Suprapubic skin (tissue), 4 donors: ENCODE measurements around the gene SMARCE1.

Experiments
- CTCF ChIP-seq, 2 donors: fragments of 200-600 bp in 1 of 2; fragments of 450-650 bp in 1 of 2; sonication (generic) in 1 of 2; IDR thresholded peaks; one replicate each; pipeline ENCODE4 v1.5.1; 2016 to 2019; ENCODE audit warnings: antibody characterized with exemption in 2 of 2, mild to moderate bottlenecking in 1 of 2, moderate library complexity in 1 of 2
- EP300 ChIP-seq: sonication (generic); formaldehyde crosslinking; IDR thresholded peaks from one replicate; pipeline ENCODE4 v1.6.1; 2017; ENCODE audit warnings: antibody characterized with exemption
- POLR2A ChIP-seq, 2 donors: fragments of 450-650 bp; IDR thresholded peaks; one replicate each; pipeline ENCODE4 v1.6.1; 2017; ENCODE audit warnings: antibody characterized with exemption in 2 of 2, mild to moderate bottlenecking in 2 of 2, moderate library complexity in 2 of 2
- POLR2AphosphoS5 ChIP-seq, 3 donors: sonication (generic); formaldehyde crosslinking; IDR thresholded peaks; one replicate each; pipeline ENCODE4 v1.6.1; 2017; ENCODE audit warnings: antibody characterized with exemption in 3 of 3

- TF ChIP-seq CTCF (IDR thresholded peaks at IDR 0.05) (no peak), POLR2A (IDR thresholded peaks at IDR 0.05) (no peak), POLR2AphosphoS5 (IDR thresholded peaks at IDR 0.05) (no peak), EP300 (no peak)
Measured at GRCh38 chr17:40687106-40687505, 39.5 kb upstream of the SMARCE1 start.
